Loucy (cell line): Measurements from ENCODE around the gene CRYBA1.

Experiments
- EZH2phosphoT487 ChIP-seq: fragments of 200-600 bp; IDR thresholded peaks from 2 replicates; pipeline ENCODE4 v1.6.1; 2018; ENCODE audit warnings: antibody characterized with exemption, mild to moderate bottlenecking, moderate library complexity, borderline replicate concordance
- TF ChIP-seq, protein P1 (sequence below): fragments of 200-600 bp; sonication (generic); conservative IDR thresholded peaks from 2 replicates; pipeline ENCODE4 v1.5.1; 2014; ENCODE audit warnings: mild to moderate bottlenecking, antibody characterized with exemption, low read length

GRCh38 chr17:29212681-29213121 lies 34.0 kb upstream of the CRYBA1 start:
- TF ChIP-seq, protein P1, sequence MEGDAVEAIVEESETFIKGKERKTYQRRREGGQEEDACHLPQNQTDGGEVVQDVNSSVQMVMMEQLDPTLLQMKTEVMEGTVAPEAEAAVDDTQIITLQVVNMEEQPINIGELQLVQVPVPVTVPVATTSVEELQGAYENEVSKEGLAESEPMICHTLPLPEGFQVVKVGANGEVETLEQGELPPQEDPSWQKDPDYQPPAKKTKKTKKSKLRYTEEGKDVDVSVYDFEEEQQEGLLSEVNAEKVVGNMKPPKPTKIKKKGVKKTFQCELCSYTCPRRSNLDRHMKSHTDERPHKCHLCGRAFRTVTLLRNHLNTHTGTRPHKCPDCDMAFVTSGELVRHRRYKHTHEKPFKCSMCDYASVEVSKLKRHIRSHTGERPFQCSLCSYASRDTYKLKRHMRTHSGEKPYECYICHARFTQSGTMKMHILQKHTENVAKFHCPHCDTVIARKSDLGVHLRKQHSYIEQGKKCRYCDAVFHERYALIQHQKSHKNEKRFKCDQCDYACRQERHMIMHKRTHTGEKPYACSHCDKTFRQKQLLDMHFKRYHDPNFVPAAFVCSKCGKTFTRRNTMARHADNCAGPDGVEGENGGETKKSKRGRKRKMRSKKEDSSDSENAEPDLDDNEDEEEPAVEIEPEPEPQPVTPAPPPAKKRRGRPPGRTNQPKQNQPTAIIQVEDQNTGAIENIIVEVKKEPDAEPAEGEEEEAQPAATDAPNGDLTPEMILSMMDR, result no peak
- TF ChIP-seq EZH2phosphoT487, result no peak
